H9 (cell line): Measurements from ENCODE around the gene COPB1. TPM values are rescaled to one million over a fixed set of nuclear protein-coding genes. Genes with fewer than 3 reads are reported as not detected.

Experiments used
- DNase-seq: peaks from one replicate; pipeline ENCODE4 v3.0.0-alpha.2; 2017
- H2AFZ ChIP-seq: one replicate; pipeline ENCODE4 v1.6.1; 2013; ENCODE audit warnings: mild to moderate bottlenecking, low read length, control low read depth, moderate library complexity
- H2AK5ac ChIP-seq: 2 replicates; pipeline ENCODE4 v1.6.1; 2013; ENCODE audit warnings: low read length, control low read depth, mixed read lengths; ENCODE audit not compliant: insufficient read length
- H2BK120ac ChIP-seq: one replicate; pipeline ENCODE4 v1.6.1; 2013; ENCODE audit warnings: low read depth, mild to moderate bottlenecking, low read length, control low read depth, inconsistent platforms; ENCODE audit not compliant: poor library complexity, severe bottlenecking
- H2BK12ac ChIP-seq: 2 replicates; pipeline ENCODE4 v1.6.1; 2013; ENCODE audit warnings: low read length, control low read depth, mixed read lengths, low read depth; ENCODE audit not compliant: insufficient read length
- H2BK15ac ChIP-seq: 2 replicates; pipeline ENCODE4 v1.6.1; 2013; ENCODE audit warnings: low read depth, low read length, control low read depth
- H2BK20ac ChIP-seq: one replicate; pipeline ENCODE4 v1.6.1; 2013; ENCODE audit warnings: low read depth, mild to moderate bottlenecking, low read length, control low read depth, inconsistent platforms; ENCODE audit not compliant: poor library complexity, severe bottlenecking
- H2BK5ac ChIP-seq: 2 replicates; pipeline ENCODE4 v1.6.1; 2013; ENCODE audit warnings: low read length, control low read depth, mixed read lengths; ENCODE audit not compliant: insufficient read length
- H3K14ac ChIP-seq: 2 replicates; pipeline ENCODE4 v1.6.1; 2013; ENCODE audit warnings: low read length, control low read depth; ENCODE audit not compliant: insufficient read depth
- H3K18ac ChIP-seq: 2 replicates; pipeline ENCODE4 v1.6.1; 2013; ENCODE audit warnings: low read depth, mild to moderate bottlenecking, mixed read lengths, low read length, control low read depth; ENCODE audit not compliant: insufficient read length
- H3K23ac ChIP-seq: 2 replicates; pipeline ENCODE4 v1.6.1; 2013; ENCODE audit warnings: low read length, control low read depth, mixed read lengths, low read depth; ENCODE audit not compliant: insufficient read length
- H3K23me2 ChIP-seq: 2 replicates; pipeline ENCODE4 v1.6.1; 2013; ENCODE audit warnings: low read depth, mild to moderate bottlenecking, mixed read lengths, low read length, control low read depth; ENCODE audit not compliant: insufficient read length, poor library complexity, severe bottlenecking
- H3K27ac ChIP-seq: 2 replicates; pipeline ENCODE4 v1.5.1; 2013; ENCODE audit warnings: low read length, control low read depth, mixed read lengths, low read depth; ENCODE audit not compliant: insufficient read length
- H3K27me3 ChIP-seq: 2 replicates; pipeline ENCODE4 v1.6.1; 2013; ENCODE audit warnings: low read length, control low read depth, inconsistent platforms; ENCODE audit not compliant: insufficient read depth
- H3K4ac ChIP-seq: 2 replicates; pipeline ENCODE4 v1.6.1; 2013; ENCODE audit warnings: low read depth, mild to moderate bottlenecking, control low read depth, inconsistent platforms, low read length, moderate library complexity
- H3K4me1 ChIP-seq: 2 replicates; pipeline ENCODE4 v1.6.1; 2013; ENCODE audit warnings: low read length, control low read depth, inconsistent platforms; ENCODE audit not compliant: insufficient read depth
- H3K4me2 ChIP-seq: 2 replicates; pipeline ENCODE4 v1.6.1; 2013; ENCODE audit warnings: low read length, control low read depth, mixed read lengths; ENCODE audit not compliant: insufficient read length, insufficient read depth
- H3K56ac ChIP-seq: 2 replicates; pipeline ENCODE4 v1.6.1; 2013; ENCODE audit warnings: low read depth, mild to moderate bottlenecking, mixed read lengths, low read length, control low read depth; ENCODE audit not compliant: insufficient read length
- H3K79me1 ChIP-seq: 2 replicates; pipeline ENCODE4 v1.6.1; 2013; ENCODE audit warnings: low read depth, mild to moderate bottlenecking, moderate library complexity, low read length, control low read depth, inconsistent platforms; ENCODE audit not compliant: insufficient read depth, poor library complexity, severe bottlenecking
- H3K79me2 ChIP-seq: 2 replicates; pipeline ENCODE4 v1.6.1; 2013; ENCODE audit warnings: low read length, control low read depth, inconsistent platforms; ENCODE audit not compliant: insufficient read depth
- H3K9ac ChIP-seq: 2 replicates; pipeline ENCODE4 v1.6.1; 2013; ENCODE audit warnings: low read length, control low read depth, mixed read lengths; ENCODE audit not compliant: insufficient read length; ENCODE audit errors: extremely low read depth
- H3K9me3 ChIP-seq: one replicate; pipeline ENCODE4 v1.6.1; 2013; ENCODE audit warnings: low read depth, low read length, inconsistent platforms; ENCODE audit not compliant: control insufficient read depth
- H3T11ph ChIP-seq: one replicate; pipeline ENCODE4 v1.6.1; 2013; ENCODE audit warnings: mild to moderate bottlenecking, low read length, control low read depth, inconsistent platforms
- H4K20me1 ChIP-seq: one replicate; pipeline ENCODE4 v1.6.1; 2013; ENCODE audit not compliant: control insufficient read depth, insufficient read length, insufficient read depth
- H4K5ac ChIP-seq: 2 replicates; pipeline ENCODE4 v1.6.1; 2013; ENCODE audit warnings: low read depth, mild to moderate bottlenecking, mixed read lengths, low read length, control low read depth; ENCODE audit not compliant: insufficient read length
- H4K8ac ChIP-seq: replicated peaks from 2 replicates; pipeline ENCODE4 v1.6.1; 2013; ENCODE audit warnings: low read length, control low read depth, mixed read lengths, low read depth; ENCODE audit not compliant: insufficient read length
- H4K91ac ChIP-seq: 2 replicates; pipeline ENCODE4 v1.6.1; 2013; ENCODE audit warnings: low read depth, mild to moderate bottlenecking, moderate library complexity, mixed read lengths, low read length, control low read depth; ENCODE audit not compliant: insufficient read length
- H3K27ac Mint-ChIP-seq, 3 experiments: 2 replicates in 2 of 3; 3 replicates in 1 of 3; pipeline ENCODE4 v1.8.0; 2020 to 2021; ENCODE audit warnings: mixed read lengths in 3 of 3, mild to moderate bottlenecking in 1 of 3, moderate library complexity in 1 of 3
- H3K27me3 Mint-ChIP-seq: 2 replicates; pipeline ENCODE4 v1.8.0; 2021; ENCODE audit warnings: low read depth, mild to moderate bottlenecking, moderate library complexity, mixed read lengths
- H3K36me3 Mint-ChIP-seq, 3 experiments: 2 replicates in 2 of 3; 3 replicates in 1 of 3; pipeline ENCODE4 v1.8.0; 2020 to 2021; ENCODE audit warnings: low read depth in 3 of 3, mixed read lengths in 3 of 3; ENCODE audit not compliant: insufficient read depth in 1 of 3
- H3K4me1 Mint-ChIP-seq, 2 experiments: 2 replicates each; pipeline ENCODE4 v1.8.0; 2020; ENCODE audit warnings: mixed read lengths in 2 of 2
- H3K4me3 Mint-ChIP-seq, 2 experiments: 2 replicates in 1 of 2; 3 replicates in 1 of 2; pipeline ENCODE4 v1.8.0; 2020 to 2021; ENCODE audit warnings: mild to moderate bottlenecking in 2 of 2, mixed read lengths in 2 of 2, moderate library complexity in 1 of 2
- H3K9me3 Mint-ChIP-seq, 2 experiments: 2 replicates in 1 of 2; 3 replicates in 1 of 2; pipeline ENCODE4 v1.8.0; 2020; ENCODE audit warnings: mild to moderate bottlenecking in 2 of 2, mixed read lengths in 2 of 2, moderate library complexity in 1 of 2
- total RNA-seq: library from RNA; stranded (reverse); gene quantifications from 2 replicates; pipeline ENCODE4 v1.2.1, GENCODE V29; 2021
- TF ChIP-seq, protein P1 (sequence below): fragments of 200-600 bp; sonication (generic); conservative IDR thresholded peaks from 3 replicates; pipeline ENCODE4 v1.8.0; 2021; ENCODE audit warnings: antibody characterized with exemption, mild to moderate bottlenecking

COPB1 gene
- total RNA-seq, 1 experiment from 2014 or later = 71.6 TPM

DNA sequence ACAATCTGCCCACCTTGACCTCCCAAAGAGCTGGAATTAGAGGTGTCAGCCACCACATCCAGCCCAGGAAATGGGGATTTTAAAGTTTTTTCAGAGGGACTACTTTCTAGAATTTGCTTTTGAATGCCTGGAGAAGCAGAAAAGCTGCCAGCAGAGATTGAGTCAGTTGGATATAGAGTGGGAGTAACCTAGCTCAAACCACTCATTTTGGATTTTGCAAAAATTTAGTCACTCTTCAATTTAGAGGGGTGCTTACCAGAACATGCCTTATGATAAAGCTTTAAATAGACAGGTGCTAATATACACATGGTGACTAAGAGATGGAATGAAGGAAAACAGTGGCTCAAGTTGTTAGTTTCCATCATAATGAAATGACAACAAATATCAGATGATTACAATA, 47.1 kb upstream of the COPB1 start:
- H3K4me2 ChIP-seq = no peak overlapping the region
- H3K27ac Mint-ChIP-seq = no peak overlapping the region
- H4K5ac ChIP-seq = no peak overlapping the region
- no peaks in the 10 kb centered on the region for H3K27me3 Mint-ChIP-seq
- no peaks in the 10 kb centered on the region for H3K36me3 Mint-ChIP-seq
- peaks cover 7 to 8% of the 10 kb centered on the region in 2 experiments for H3K4me1 Mint-ChIP-seq
- no peaks in the 10 kb centered on the region for H3K27me3 ChIP-seq
- H3K23ac ChIP-seq = no peak overlapping the region
- H3K9me3 Mint-ChIP-seq = no peaks in the 10 kb centered on the region
- no peak overlapping the region for H4K8ac ChIP-seq
- TF ChIP-seq, protein P1, sequence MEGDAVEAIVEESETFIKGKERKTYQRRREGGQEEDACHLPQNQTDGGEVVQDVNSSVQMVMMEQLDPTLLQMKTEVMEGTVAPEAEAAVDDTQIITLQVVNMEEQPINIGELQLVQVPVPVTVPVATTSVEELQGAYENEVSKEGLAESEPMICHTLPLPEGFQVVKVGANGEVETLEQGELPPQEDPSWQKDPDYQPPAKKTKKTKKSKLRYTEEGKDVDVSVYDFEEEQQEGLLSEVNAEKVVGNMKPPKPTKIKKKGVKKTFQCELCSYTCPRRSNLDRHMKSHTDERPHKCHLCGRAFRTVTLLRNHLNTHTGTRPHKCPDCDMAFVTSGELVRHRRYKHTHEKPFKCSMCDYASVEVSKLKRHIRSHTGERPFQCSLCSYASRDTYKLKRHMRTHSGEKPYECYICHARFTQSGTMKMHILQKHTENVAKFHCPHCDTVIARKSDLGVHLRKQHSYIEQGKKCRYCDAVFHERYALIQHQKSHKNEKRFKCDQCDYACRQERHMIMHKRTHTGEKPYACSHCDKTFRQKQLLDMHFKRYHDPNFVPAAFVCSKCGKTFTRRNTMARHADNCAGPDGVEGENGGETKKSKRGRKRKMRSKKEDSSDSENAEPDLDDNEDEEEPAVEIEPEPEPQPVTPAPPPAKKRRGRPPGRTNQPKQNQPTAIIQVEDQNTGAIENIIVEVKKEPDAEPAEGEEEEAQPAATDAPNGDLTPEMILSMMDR = no peak
- H3K4me3 Mint-ChIP-seq = no peak overlapping the region
- no peak overlapping the region for H3K27ac ChIP-seq
- no peak overlapping the region for H3K4ac ChIP-seq
- no peak overlapping the region for H3K14ac ChIP-seq
- no peak overlapping the region for H3K18ac ChIP-seq
- no peak overlapping the region for H2BK12ac ChIP-seq
- H3K56ac ChIP-seq = no peak overlapping the region
- no peak overlapping the region for H4K91ac ChIP-seq
- no peaks in the 10 kb centered on the region for H3K79me1 ChIP-seq
- no peaks in the 10 kb centered on the region; the same call in 1 of the 2 replicates for H3K4me1 ChIP-seq
- H2BK120ac ChIP-seq = no peak overlapping the region
- no peak overlapping the region for H2AFZ ChIP-seq
- no peaks in the 10 kb centered on the region for H4K20me1 ChIP-seq
- H3K9ac ChIP-seq = no peak overlapping the region
- DNase-seq = no peak
- H3K79me2 ChIP-seq = no peaks in the 10 kb centered on the region
- H3T11ph ChIP-seq = no peak overlapping the region
- H3K9me3 ChIP-seq = no peaks in the 10 kb centered on the region
- no peak overlapping the region for H2AK5ac ChIP-seq
- no peak overlapping the region for H2BK5ac ChIP-seq
- no peak overlapping the region for H2BK20ac ChIP-seq
- no peaks in the 10 kb centered on the region for H3K23me2 ChIP-seq
- H2BK15ac ChIP-seq = no peak overlapping the region
